ENCODE results near the gene FBXL20. TPM values are rescaled to one million over a fixed set of nuclear protein-coding genes. Genes with fewer than 3 reads are reported as not detected.

The FBXL20 gene
- total RNA-seq, 1 donor from 2014 or later = 18.3 TPM

DNA sequence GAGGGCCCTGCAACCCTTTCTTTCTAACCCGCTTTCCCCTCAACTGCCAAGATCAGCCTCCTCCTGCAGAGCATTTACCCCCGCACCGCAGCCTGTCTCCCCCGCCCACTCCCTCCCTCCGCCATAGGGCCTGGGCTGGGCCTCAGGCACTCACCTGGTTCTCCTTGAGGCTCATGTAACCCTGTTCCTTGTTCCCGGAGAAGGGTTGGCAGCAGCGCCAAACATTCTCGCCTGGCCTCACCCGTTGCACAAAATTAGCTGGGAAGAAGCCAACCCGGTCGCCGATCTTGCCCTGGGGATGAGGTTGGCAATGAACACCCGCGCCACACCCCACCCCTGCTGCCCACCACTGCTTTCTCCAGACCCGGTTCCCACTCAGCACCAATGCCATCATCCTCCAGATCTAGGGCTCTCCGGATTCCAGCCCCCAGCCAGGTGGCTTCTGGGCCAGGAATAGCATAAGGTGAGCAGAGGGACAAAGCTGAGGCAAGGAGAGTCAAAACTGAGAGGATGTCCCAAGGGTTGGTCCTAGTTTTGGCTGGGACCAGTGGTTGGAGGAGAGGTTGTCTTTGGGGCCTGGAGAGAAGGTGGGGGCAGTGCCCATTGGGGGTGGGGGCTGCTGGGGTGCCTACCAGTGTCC, 188.5 kb downstream of the FBXL20 start:
- H3K4me3 ChIP-seq (ENCODE audit: insufficient read depth, low read depth, low read length) = no peak overlapping the region
- Mint-ChIP-seq H3K27me3 (ENCODE audit: low read depth, unreplicated experiment) (peaks cover 37% of the 10 kb centered on the region), H3K36me3 (ENCODE audit: low read depth, unreplicated experiment) (no peaks in the 10 kb centered on the region), H3K4me3 (ENCODE audit: unreplicated experiment) (no peak overlapping the region), H3K27ac (ENCODE audit: unreplicated experiment) (no peak overlapping the region), H3K4me1 (ENCODE audit: low read depth, unreplicated experiment) (peaks cover 2% of the 10 kb centered on the region), H3K9me3 (ENCODE audit: unreplicated experiment) (no peaks in the 10 kb centered on the region)
- H3K36me3 ChIP-seq (ENCODE audit: insufficient read depth, low read length) = no peaks in the 10 kb centered on the region
- no peak for DNase-seq (ENCODE audit: low read depth)
- no peaks in the 10 kb centered on the region for H3K9me3 ChIP-seq (ENCODE audit: insufficient read depth, low read depth, low read length)
- H2AFZ ChIP-seq (ENCODE audit: low read depth, low read length) = no peak overlapping the region
- no peaks in the 10 kb centered on the region for H4K20me1 ChIP-seq (ENCODE audit: insufficient read depth, low read length)
- H3K4me2 ChIP-seq (ENCODE audit: low read length) = no peak overlapping the region
- peaks cover 13% of the 10 kb centered on the region for H3K4me1 ChIP-seq (ENCODE audit: insufficient read depth, low read length)
- no peak for FAIRE-seq
- H3K9ac ChIP-seq (ENCODE audit: low read length) = no peak overlapping the region
- H3K27ac ChIP-seq (ENCODE audit: low read depth, low read length) = no peak overlapping the region
- no peaks in the 10 kb centered on the region for H3K79me2 ChIP-seq (ENCODE audit: insufficient read depth, low read length)
- TF ChIP-seq CTCF (IDR thresholded peaks at IDR 0.05; ENCODE audit: insufficient read depth, low read depth, low read length) = no peak
- TF ChIP-seq EZH2 (IDR thresholded peaks at IDR 0.05; ENCODE audit: insufficient read depth, low read length) = no peak
- peaks cover 9% of the 10 kb centered on the region for H3K27me3 ChIP-seq (ENCODE audit: insufficient read depth, low read length)

- no peaks in the 10 kb centered on the region for H3K9me3 Mint-ChIP-seq (ENCODE audit: unreplicated experiment)
- H3K4me3 ChIP-seq (ENCODE audit: insufficient read depth, low read depth, low read length) = no peak overlapping the region
- FAIRE-seq (no peak), DNase-seq (ENCODE audit: low read depth) (no peak)
- no peak overlapping the region for H3K27ac ChIP-seq (ENCODE audit: low read depth, low read length)
- H4K20me1 ChIP-seq (ENCODE audit: insufficient read depth, low read length) = no peaks in the 10 kb centered on the region
- H3K4me1 Mint-ChIP-seq (ENCODE audit: low read depth, unreplicated experiment) = peaks cover 2% of the 10 kb centered on the region
- H3K27me3 Mint-ChIP-seq (ENCODE audit: low read depth, unreplicated experiment) = peaks cover 33% of the 10 kb centered on the region
- no peak overlapping the region for H3K4me3 Mint-ChIP-seq (ENCODE audit: unreplicated experiment)
- H3K36me3 Mint-ChIP-seq (ENCODE audit: low read depth, unreplicated experiment) = no peaks in the 10 kb centered on the region
- H3K27me3 ChIP-seq (ENCODE audit: insufficient read depth, low read length) = peaks cover 9% of the 10 kb centered on the region
- no peak overlapping the region for H3K9ac ChIP-seq (ENCODE audit: low read length)
- no peaks in the 10 kb centered on the region for H3K36me3 ChIP-seq (ENCODE audit: insufficient read depth, low read length)
- H3K4me2 ChIP-seq (ENCODE audit: low read length) = no peak overlapping the region
- H3K27ac Mint-ChIP-seq (ENCODE audit: unreplicated experiment) = no peak overlapping the region
- H3K79me2 ChIP-seq (ENCODE audit: insufficient read depth, low read length) = no peaks in the 10 kb centered on the region
- no peaks in the 10 kb centered on the region for H3K9me3 ChIP-seq (ENCODE audit: insufficient read depth, low read depth, low read length)
- no peak overlapping the region for H2AFZ ChIP-seq (ENCODE audit: low read depth, low read length)
- H3K4me1 ChIP-seq (ENCODE audit: insufficient read depth, low read length) = peaks cover 13% of the 10 kb centered on the region
- TF ChIP-seq EZH2 (IDR thresholded peaks at IDR 0.05; ENCODE audit: insufficient read depth, low read length) = no peak
Observed at GRCh38 chr17:39212195-39212810, 189.1 kb downstream of the FBXL20 start.

- H3K9ac ChIP-seq (ENCODE audit: low read length) = peak overlapping the region; percentile 76
Observed at GRCh38 chr17:39210093-39210434, 191.4 kb downstream of the FBXL20 start.

More at GRCh38 chr17:39210093-39210434, 191.4 kb downstream of the FBXL20 start:
- Histone ChIP-seq H4K20me1 (ENCODE audit: insufficient read depth, low read length) (peaks cover 6% of the 10 kb centered on the region), H3K27ac (ENCODE audit: low read depth, low read length) (no peak overlapping the region), H3K9me3 (ENCODE audit: insufficient read depth, low read depth, low read length) (no peaks in the 10 kb centered on the region), H3K27me3 (ENCODE audit: insufficient read depth, low read length) (no peaks in the 10 kb centered on the region), H3K4me3 (ENCODE audit: insufficient read depth, low read depth, low read length) (peak overlapping the region; percentile 32), H3K4me1 (ENCODE audit: insufficient read depth, low read length) (peaks cover 13% of the 10 kb centered on the region), H2AFZ (ENCODE audit: low read depth, low read length) (peak overlapping the region; percentile 68), H3K4me2 (ENCODE audit: low read length) (peak overlapping the region; percentile 90), H3K36me3 (ENCODE audit: insufficient read depth, low read length) (peaks cover 2% of the 10 kb centered on the region), H3K79me2 (ENCODE audit: insufficient read depth, low read length) (no peaks in the 10 kb centered on the region)
- no peak for DNase-seq (ENCODE audit: low read depth)
- TF ChIP-seq CTCF (IDR thresholded peaks at IDR 0.05; ENCODE audit: insufficient read depth, low read depth, low read length) (no peak), EZH2 (IDR thresholded peaks at IDR 0.05; ENCODE audit: insufficient read depth, low read length) (no peak)
- H3K4me3 Mint-ChIP-seq (ENCODE audit: unreplicated experiment) = no peak overlapping the region
- H3K9me3 Mint-ChIP-seq (ENCODE audit: unreplicated experiment) = no peaks in the 10 kb centered on the region
- H3K4me1 Mint-ChIP-seq (ENCODE audit: low read depth, unreplicated experiment) = peaks cover 4% of the 10 kb centered on the region
- H3K27ac Mint-ChIP-seq (ENCODE audit: unreplicated experiment) = peak overlapping the region; percentile 58
- H3K27me3 Mint-ChIP-seq (ENCODE audit: low read depth, unreplicated experiment) = peaks cover 11% of the 10 kb centered on the region
- peaks cover 3% of the 10 kb centered on the region for H3K36me3 Mint-ChIP-seq (ENCODE audit: low read depth, unreplicated experiment)
- FAIRE-seq = no peak

Data from astrocyte (in vitro differentiated cells and primary cell).